Keratinocyte (primary cell): ENCODE data around the gene WNT9A.
"Not testable (repeated sequence)": the region's sequence is repeated elsewhere in the genome, so short reads cannot be mapped to it uniquely, and the experiment has no call there.

ENCODE experiments used
- EZH2 ChIP-seq: IDR thresholded peaks from one replicate; pipeline ENCODE4 v1.6.1; 2012; ENCODE audit warnings: inconsistent platforms, mild to moderate bottlenecking, low read length, moderate library complexity
- TF ChIP-seq, protein P1 (sequence below), 3 experiments: IDR thresholded peaks in 1 of 3; conservative IDR thresholded peaks in 1 of 3; optimal IDR thresholded peaks in 1 of 3; 2 replicates in 2 of 3; 3 replicates in 1 of 3; pipeline versions ENCODE3 to v1.5.1; 2011; ENCODE audit warnings: low read length in 3 of 3, mild to moderate bottlenecking in 3 of 3, moderate library complexity in 2 of 3, control low read depth in 1 of 3, inconsistent platforms in 1 of 3; ENCODE audit not compliant: insufficient read depth in 2 of 3; ENCODE audit errors: extremely low read depth in 1 of 3

DNA sequence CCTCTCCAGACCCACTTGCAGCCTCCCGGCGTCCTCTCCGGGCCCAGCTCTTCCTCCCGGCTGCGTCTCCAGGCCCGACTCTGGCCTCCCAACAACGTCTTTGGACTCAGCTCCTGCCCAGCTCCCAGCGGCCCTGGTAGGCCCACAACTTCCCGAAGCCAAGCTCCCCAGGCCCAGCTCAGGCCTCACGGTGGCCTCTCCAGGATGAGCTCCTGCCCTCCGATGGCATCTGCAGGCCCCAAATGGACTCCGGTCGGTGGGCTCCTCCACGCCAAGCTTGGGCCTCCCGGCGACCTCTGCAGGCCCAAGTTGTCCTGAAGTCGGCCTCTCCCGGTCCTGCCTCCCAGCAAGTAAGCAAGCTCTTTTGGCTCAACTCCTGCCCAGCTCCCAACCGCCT, 24.5 kb upstream of the WNT9A start:
- TF ChIP-seq, protein P1, sequence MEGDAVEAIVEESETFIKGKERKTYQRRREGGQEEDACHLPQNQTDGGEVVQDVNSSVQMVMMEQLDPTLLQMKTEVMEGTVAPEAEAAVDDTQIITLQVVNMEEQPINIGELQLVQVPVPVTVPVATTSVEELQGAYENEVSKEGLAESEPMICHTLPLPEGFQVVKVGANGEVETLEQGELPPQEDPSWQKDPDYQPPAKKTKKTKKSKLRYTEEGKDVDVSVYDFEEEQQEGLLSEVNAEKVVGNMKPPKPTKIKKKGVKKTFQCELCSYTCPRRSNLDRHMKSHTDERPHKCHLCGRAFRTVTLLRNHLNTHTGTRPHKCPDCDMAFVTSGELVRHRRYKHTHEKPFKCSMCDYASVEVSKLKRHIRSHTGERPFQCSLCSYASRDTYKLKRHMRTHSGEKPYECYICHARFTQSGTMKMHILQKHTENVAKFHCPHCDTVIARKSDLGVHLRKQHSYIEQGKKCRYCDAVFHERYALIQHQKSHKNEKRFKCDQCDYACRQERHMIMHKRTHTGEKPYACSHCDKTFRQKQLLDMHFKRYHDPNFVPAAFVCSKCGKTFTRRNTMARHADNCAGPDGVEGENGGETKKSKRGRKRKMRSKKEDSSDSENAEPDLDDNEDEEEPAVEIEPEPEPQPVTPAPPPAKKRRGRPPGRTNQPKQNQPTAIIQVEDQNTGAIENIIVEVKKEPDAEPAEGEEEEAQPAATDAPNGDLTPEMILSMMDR (optimal IDR thresholded peaks at IDR 0.05 in 1 of 3, IDR thresholded peaks at IDR 0.05 in 1 of 3, conservative IDR thresholded peaks at IDR 0.05 in 1 of 3; ENCODE audit: extremely low read depth in 1 of 3, insufficient read depth in 2 of 3, low read length in 3 of 3) = not testable (repeated sequence)
- TF ChIP-seq EZH2 = not testable (repeated sequence)
